Neuronal stem cell (in vitro differentiated cells): ENCODE data around the gene SHKBP1.

ENCODE experiments used
- DNase-seq: peaks from one replicate; pipeline ENCODE4 v3.0.0-alpha.2; 2013; ENCODE audit warnings: low spot score
- H2AFZ ChIP-seq: one replicate; pipeline ENCODE4 v1.6.1; 2013; ENCODE audit warnings: mild to moderate bottlenecking, low read length, inconsistent platforms
- H2AK5ac ChIP-seq: 2 replicates; pipeline ENCODE4 v1.6.1; 2013; ENCODE audit warnings: low read depth, mild to moderate bottlenecking, inconsistent platforms, low read length, moderate library complexity, mixed read lengths
- H2BK120ac ChIP-seq: 2 replicates; pipeline ENCODE4 v1.6.1; 2013; ENCODE audit warnings: low read depth, mild to moderate bottlenecking, inconsistent platforms, low read length, moderate library complexity, mixed read lengths
- H2BK12ac ChIP-seq: one replicate; pipeline ENCODE4 v1.6.1; 2013; ENCODE audit warnings: low read length, inconsistent platforms
- H2BK15ac ChIP-seq: 2 replicates; pipeline ENCODE4 v1.6.1; 2013; ENCODE audit warnings: mild to moderate bottlenecking, low read length, inconsistent platforms, mixed read lengths
- H2BK5ac ChIP-seq: one replicate; pipeline ENCODE4 v1.6.1; 2013; ENCODE audit warnings: inconsistent platforms, mild to moderate bottlenecking, low read length, moderate library complexity
- H3K14ac ChIP-seq: one replicate; pipeline ENCODE4 v1.6.1; 2013; ENCODE audit warnings: low read length, inconsistent platforms
- H3K18ac ChIP-seq: 2 replicates; pipeline ENCODE4 v1.6.1; 2013; ENCODE audit warnings: low read length, inconsistent platforms
- H3K23ac ChIP-seq: 2 replicates; pipeline ENCODE4 v1.6.1; 2013; ENCODE audit warnings: low read depth, mild to moderate bottlenecking, mixed read lengths, low read length, inconsistent platforms; ENCODE audit not compliant: poor library complexity
- H3K27ac ChIP-seq: replicated peaks from 3 replicates; pipeline ENCODE4 v1.5.1; 2013; ENCODE audit warnings: low read length, inconsistent platforms
- H3K27me3 ChIP-seq, 3 experiments: 2 replicates each; pipeline ENCODE4 v1.6.1; 2013; ENCODE audit warnings: low read length in 3 of 3, mild to moderate bottlenecking in 2 of 3, inconsistent platforms in 1 of 3, low read depth in 1 of 3, mixed read lengths in 1 of 3, moderate library complexity in 1 of 3; ENCODE audit not compliant: control insufficient read depth in 3 of 3, insufficient read depth in 3 of 3
- H3K36me3 ChIP-seq, 2 donors: replicated peaks in 1 of 2; 2 replicates each; pipeline ENCODE4 v1.6.1; 2013; ENCODE audit warnings: low read length in 2 of 2; ENCODE audit not compliant: control insufficient read depth in 2 of 2, insufficient read depth in 2 of 2
- H3K4ac ChIP-seq: 2 replicates; pipeline ENCODE4 v1.6.1; 2013; ENCODE audit warnings: inconsistent platforms, mild to moderate bottlenecking, low read length, moderate library complexity
- H3K4me1 ChIP-seq, 2 donors: 1 replicate in 1 of 2; 2 replicates in 1 of 2; pipeline ENCODE4 v1.6.1; 2013; ENCODE audit warnings: low read length in 2 of 2, low read depth in 1 of 2; ENCODE audit not compliant: control insufficient read depth in 2 of 2, insufficient read depth in 1 of 2
- H3K4me2 ChIP-seq: one replicate; pipeline ENCODE4 v1.6.1; 2013; ENCODE audit warnings: mild to moderate bottlenecking, low read length, inconsistent platforms; ENCODE audit not compliant: insufficient read depth, poor library complexity, severe bottlenecking
- H3K4me3 ChIP-seq, 2 donors: 2 replicates each; pipeline ENCODE4 v1.5.1; 2013; ENCODE audit warnings: low read length in 2 of 2, mild to moderate bottlenecking in 2 of 2, inconsistent platforms in 1 of 2, moderate library complexity in 1 of 2
- H3K79me1 ChIP-seq: one replicate; pipeline ENCODE4 v1.6.1; 2013; ENCODE audit warnings: low read depth, mild to moderate bottlenecking, inconsistent platforms, low read length, moderate library complexity
- H3K9ac ChIP-seq: one replicate; pipeline ENCODE4 v1.6.1; 2013; ENCODE audit warnings: mild to moderate bottlenecking, low read depth, low read length, inconsistent platforms; ENCODE audit not compliant: poor library complexity
- H3K9me3 ChIP-seq, 2 donors: replicated peaks in 1 of 2; 2 replicates each; pipeline versions ENCODE3 to v1.6.1; 2013; ENCODE audit warnings: low read length in 2 of 2, mild to moderate bottlenecking in 2 of 2, inconsistent platforms in 1 of 2, low read depth in 1 of 2, mixed read lengths in 1 of 2, moderate library complexity in 1 of 2; ENCODE audit not compliant: control insufficient read depth in 2 of 2, insufficient read depth in 1 of 2
- H4K8ac ChIP-seq: one replicate; pipeline ENCODE4 v1.6.1; 2013; ENCODE audit warnings: low read depth, mild to moderate bottlenecking, inconsistent platforms, low read length, moderate library complexity
- H4K91ac ChIP-seq: one replicate; pipeline ENCODE4 v1.6.1; 2013; ENCODE audit warnings: low read length, low read depth, mild to moderate bottlenecking, inconsistent platforms; ENCODE audit not compliant: poor library complexity
- WGBS, 2 donors: extraction: QIAGEN DNeasy Blood & Tissue Kit; methylation state at CpG; one replicate each; pipeline ENCODE4 v1.1.7; 2013; ENCODE audit warnings: missing lambda C conversion rate in 2 of 2, mixed read lengths in 1 of 2; ENCODE audit not compliant: insufficient read length in 2 of 2, insufficient replicate concordance in 1 of 2; ENCODE audit errors: extremely low coverage in 2 of 2; 5-methylcytosine and 5-hydroxymethylcytosine counted together

The SHKBP1 gene

DNA sequence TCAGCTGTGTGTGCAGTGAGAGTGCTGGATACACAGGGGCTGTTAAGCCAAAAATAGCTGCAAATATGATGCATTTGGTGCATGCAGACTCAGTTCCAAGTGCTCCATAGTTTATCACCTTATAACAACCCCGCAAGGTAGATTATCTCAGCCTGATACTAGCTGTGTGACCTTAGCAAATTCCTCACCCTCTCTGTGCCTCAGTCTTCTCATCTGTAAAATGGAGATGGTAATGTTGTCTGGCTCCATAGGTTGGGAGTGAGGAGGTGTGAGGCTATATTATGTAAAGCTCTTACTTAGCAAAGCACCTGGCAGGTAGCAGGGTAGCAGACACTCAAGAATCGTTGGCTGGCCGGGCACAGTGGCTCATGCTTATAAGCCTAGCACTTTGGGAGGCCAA is 23.8 kb upstream of the SHKBP1 start:
- Histone ChIP-seq H2BK5ac (no peak overlapping the region), H2BK120ac (no peak overlapping the region), H3K23ac (no peak overlapping the region), H3K27ac (no peak overlapping the region), H4K91ac (no peak overlapping the region), H2AK5ac (no peak overlapping the region), H3K4me2 (no peak overlapping the region), H3K18ac (no peak overlapping the region), H3K9ac (no peak overlapping the region), H4K8ac (no peak overlapping the region), H2AFZ (no peak overlapping the region), H3K4me3 (no peak overlapping the region), H3K9me3 (no peaks in the 10 kb centered on the region), H3K36me3 (no peaks in the 10 kb centered on the region), H3K4ac (no peak overlapping the region), H2BK15ac (no peak overlapping the region), H3K27me3 (peaks cover 8 to 65% (median 40%) of the 10 kb centered on the region in 3 experiments), H2BK12ac (no peak overlapping the region), H3K79me1 (no peaks in the 10 kb centered on the region), H3K14ac (no peak overlapping the region), H3K4me1 (peaks cover 3 to 6% of the 10 kb centered on the region in 2 donors)
- DNase-seq = no peak
- WGBS, 2 donors = no CpG with 5 or more reads among the region's 3 CpGs

DNA sequence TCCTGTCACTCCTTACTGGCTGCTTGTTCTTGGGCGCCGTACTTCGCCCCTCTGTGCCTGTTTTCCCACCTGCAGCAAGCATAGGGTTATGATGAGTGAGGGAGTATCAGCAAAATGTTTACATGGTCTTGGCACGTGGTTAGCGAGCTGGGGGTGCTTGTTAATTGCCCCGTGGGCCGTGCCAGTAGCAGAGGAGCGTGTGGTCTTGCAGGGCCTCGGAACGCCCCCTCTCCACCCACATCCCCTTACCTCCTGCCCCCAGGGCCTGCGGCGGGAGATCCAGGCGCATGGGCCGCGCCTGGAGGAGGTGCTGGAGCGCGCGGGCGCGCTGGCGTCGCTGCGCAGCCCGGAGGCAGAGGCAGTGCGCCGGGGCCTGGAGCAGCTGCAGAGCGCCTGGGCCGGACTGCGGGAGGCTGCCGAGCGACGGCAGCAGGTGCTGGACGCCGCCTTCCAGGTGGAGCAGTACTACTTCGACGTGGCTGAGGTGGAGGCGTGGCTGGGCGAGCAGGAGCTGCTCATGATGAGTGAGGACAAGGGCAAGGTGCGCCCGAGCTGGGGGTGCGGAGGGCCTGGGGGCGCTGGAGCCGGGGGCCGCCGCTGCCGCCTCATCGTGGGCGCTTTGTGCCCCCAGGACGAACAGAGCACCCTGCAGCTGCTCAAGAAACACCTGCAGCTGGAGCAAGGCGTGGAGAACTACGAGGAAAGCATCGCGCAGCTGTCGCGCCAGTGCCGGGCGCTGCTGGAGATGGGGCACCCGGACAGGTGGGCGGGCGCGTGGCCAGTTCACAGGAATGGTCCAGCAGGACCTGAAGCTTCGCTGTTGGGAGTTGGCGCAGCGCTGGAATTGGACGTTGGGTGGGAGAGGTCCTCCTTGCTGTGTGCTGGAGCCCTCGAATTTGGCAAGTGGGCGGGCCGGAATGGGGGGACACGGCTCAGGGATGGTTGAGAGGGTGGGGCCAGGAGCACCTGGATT is 22.5 kb upstream of the SHKBP1 start:
- peak overlapping the region; percentile 76 for H3K23ac ChIP-seq
- H2BK12ac ChIP-seq = peak overlapping the region; percentile 93
- peak overlapping the region; percentile 31 for H4K8ac ChIP-seq
- peak overlapping the region; percentile 95 for H3K18ac ChIP-seq
- DNase-seq = no peak
- H3K14ac ChIP-seq = peak overlapping the region; percentile 4
- H3K4me2 ChIP-seq = peak overlapping the region; percentile 44
- no peak overlapping the region for H2BK15ac ChIP-seq
- H3K27ac ChIP-seq = no peak overlapping the region
- H3K36me3 ChIP-seq = no peaks in the 10 kb centered on the region
- peak overlapping the region; percentile 69 for H2AFZ ChIP-seq
- peak overlapping the region; percentile 83 for H2AK5ac ChIP-seq
- no peak overlapping the region for H2BK120ac ChIP-seq
- no CpG with 5 or more reads among the region's 69 CpGs for WGBS, 2 donors
- H3K4me1 ChIP-seq = peaks cover 0 to 6% of the 10 kb centered on the region in 2 donors
- peak overlapping the region; percentile 71 for H2BK5ac ChIP-seq
- no peaks in the 10 kb centered on the region for H3K79me1 ChIP-seq
- no peak overlapping the region for H3K4me3 ChIP-seq
- H3K27me3 ChIP-seq = peaks cover 8 to 57% (median 31%) of the 10 kb centered on the region in 3 experiments
- peak overlapping the region; percentile 80 for H3K9ac ChIP-seq
- H3K4ac ChIP-seq = no peak overlapping the region
- no peaks in the 10 kb centered on the region for H3K9me3 ChIP-seq
- H4K91ac ChIP-seq = no peak overlapping the region

DNA sequence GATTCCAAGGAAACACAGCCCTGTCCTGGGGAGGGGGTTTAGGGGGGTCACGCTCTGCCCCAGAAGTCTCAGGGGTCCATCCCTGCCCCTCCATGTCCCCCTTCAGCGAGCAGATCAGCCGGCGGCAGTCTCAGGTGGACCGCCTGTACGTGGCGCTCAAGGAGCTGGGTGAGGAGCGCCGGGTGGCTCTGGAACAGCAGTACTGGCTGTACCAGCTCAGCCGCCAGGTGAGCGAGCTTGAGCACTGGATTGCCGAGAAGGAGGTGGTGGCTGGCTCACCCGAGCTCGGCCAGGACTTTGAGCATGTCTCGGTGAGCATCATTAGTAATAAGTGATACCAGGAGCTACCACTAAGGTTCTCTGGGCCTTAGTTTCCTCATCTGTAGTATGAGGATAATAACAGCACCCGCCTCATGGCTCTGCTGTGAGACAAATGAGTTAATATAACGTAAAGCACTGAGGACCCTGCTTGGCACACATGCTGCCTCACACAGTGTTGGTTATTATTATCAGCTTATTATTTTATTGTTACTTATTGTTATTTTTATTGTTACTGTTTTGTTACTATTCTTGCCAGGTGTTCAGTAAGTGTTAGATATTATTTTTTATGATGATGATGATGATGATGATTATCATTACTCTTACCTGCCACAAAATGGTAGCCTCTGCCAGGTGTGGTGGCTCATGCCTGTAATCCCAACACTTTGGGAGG is 20.5 kb upstream of the SHKBP1 start:
- Histone ChIP-seq H3K14ac (no peak overlapping the region), H2AK5ac (peak overlapping the region; percentile 12), H3K27ac (no peak overlapping the region), H3K9me3 (no peaks in the 10 kb centered on the region), H3K4me2 (no peak overlapping the region), H3K4me1 (peaks cover 0 to 6% of the 10 kb centered on the region in 2 donors), H2BK5ac (no peak overlapping the region), H3K23ac (no peak overlapping the region), H2AFZ (no peak overlapping the region), H3K18ac (no peak overlapping the region), H4K91ac (no peak overlapping the region), H3K4me3 (no peak overlapping the region), H2BK120ac (no peak overlapping the region), H3K9ac (no peak overlapping the region), H2BK15ac (no peak overlapping the region), H3K36me3 (no peaks in the 10 kb centered on the region), H3K27me3 (peaks cover 8 to 64% (median 29%) of the 10 kb centered on the region in 3 experiments), H3K79me1 (no peaks in the 10 kb centered on the region), H4K8ac (no peak overlapping the region), H2BK12ac (no peak overlapping the region), H3K4ac (no peak overlapping the region)
- no peak for DNase-seq
- WGBS, 2 donors = no CpG with 5 or more reads among the region's 17 CpGs
